GM21423 (cell line): ENCODE measurements around the gene IGF2R.

Source experiments
- ATAC-seq: cut with Tn5 transposase; IDR thresholded peaks from one replicate; pipeline ENCODE4 v1.9.1; 2021; ENCODE audit warnings: mild to moderate bottlenecking, moderate library complexity; ENCODE audit not compliant: unreplicated experiment

The IGF2R gene

GRCh38 chr6:159976686-159977254, 7.9 kb downstream of the IGF2R start:
- no peak for ATAC-seq

- no peak for ATAC-seq
Measured at GRCh38 chr6:159977255-159977903, 8.5 kb downstream of the IGF2R start.

GRCh38 chr6:159977904-159978268, 9.0 kb downstream of the IGF2R start:
- no peak for ATAC-seq

- peak; percentile 24 for ATAC-seq
Measured at GRCh38 chr6:159978291-159979135, 9.6 kb downstream of the IGF2R start.

- ATAC-seq, result peak; percentile 60
Measured at GRCh38 chr6:159979136-159979874, 10.4 kb downstream of the IGF2R start.

GRCh38 chr6:159980474-159980873, 11.6 kb downstream of the IGF2R start:
- ATAC-seq, result no peak

GRCh38 chr6:159981071-159981402, 12.2 kb downstream of the IGF2R start:
- no peak for ATAC-seq

- ATAC-seq, result peak; percentile 50
Measured at GRCh38 chr6:159981403-159982245, 12.7 kb downstream of the IGF2R start.

GRCh38 chr6:159982731-159983506, 14.0 kb downstream of the IGF2R start:
- ATAC-seq, result peak; percentile 34

- no peak for ATAC-seq
Measured at GRCh38 chr6:159983641-159984080, 14.8 kb downstream of the IGF2R start.

- ATAC-seq, result no peak
Measured at GRCh38 chr6:159984268-159984786, 15.4 kb downstream of the IGF2R start.

GRCh38 chr6:159985296-159985945, 16.5 kb downstream of the IGF2R start:
- ATAC-seq, result no peak

GRCh38 chr6:159988983-159989454, 20.1 kb downstream of the IGF2R start:
- no peak for ATAC-seq

GRCh38 chr6:159989492-159990480, 20.9 kb downstream of the IGF2R start:
- ATAC-seq, result peak; percentile 80

GRCh38 chr6:159992366-159992765, 23.5 kb downstream of the IGF2R start:
- ATAC-seq, result no peak

- ATAC-seq, result no peak
Measured at GRCh38 chr6:159995405-159995804, 26.5 kb downstream of the IGF2R start.

- ATAC-seq, result no peak
Measured at GRCh38 chr6:159996087-159996622, 27.3 kb downstream of the IGF2R start.
